HEK293 (cell line): ENCODE measurements around the gene RFTN1.

ENCODE experiments used
- CTCF ChIA-PET: fragments of 350-600 bp; formaldehyde crosslinking; extraction: SDS; loops from one replicate; lab custom pipeline; 2021; ENCODE audit warnings: antibody characterized with exemption; lab: Yijun Ruan, JAX
- POLR2A ChIA-PET: fragments of 300-600 bp; formaldehyde crosslinking; extraction: SDS; loops from one replicate; lab custom pipeline; 2020; ENCODE audit warnings: antibody characterized with exemption, inconsistent platforms; lab: Yijun Ruan, JAX
- H3K27ac ChIP-seq: fragments of 200-500 bp; sonication (Bioruptor generic); 2 replicates; pipeline ENCODE4 v1.5.1; 2014; ENCODE audit warnings: low read depth, low read length, control low read depth, inconsistent platforms; ENCODE audit errors: extremely low read depth
- H3K36me3 ChIP-seq, 2 experiments: fragments of 200-500 bp in 1 of 2; sonication (Bioruptor generic) in 1 of 2; 1 replicate in 1 of 2; 2 replicates in 1 of 2; pipeline ENCODE4 v1.5.1; 2014 to 2017; ENCODE audit warnings: inconsistent platforms in 2 of 2, low read length in 2 of 2; ENCODE audit not compliant: control insufficient read depth in 2 of 2, insufficient read depth in 1 of 2
- H3K4me1 ChIP-seq: fragments of 200-500 bp; sonication (Bioruptor generic); 2 replicates; pipeline ENCODE4 v1.5.1; 2014; ENCODE audit warnings: mild to moderate bottlenecking, low read length, inconsistent platforms; ENCODE audit not compliant: control insufficient read depth, insufficient read depth
- H3K4me3 ChIP-seq: 2 replicates; pipeline ENCODE4 v1.5.1; 2011; ENCODE audit warnings: low read depth, mild to moderate bottlenecking, control low read depth, low read length, moderate library complexity
- H3K9me3 ChIP-seq: fragments of 200-500 bp; sonication (Bioruptor generic); 2 replicates; pipeline ENCODE4 v1.5.1; 2014; ENCODE audit warnings: low read depth, low read length, inconsistent platforms; ENCODE audit not compliant: control insufficient read depth, insufficient read depth
- AEBP2 ChIP-seq: fragments of 450-650 bp; formaldehyde crosslinking; IDR thresholded peaks from 2 replicates; pipeline ENCODE4 v1.5.1; 2016; ENCODE audit warnings: missing biosample characterization, missing genetic modification characterization, borderline replicate concordance
- BCL11A ChIP-seq: fragments of 450-650 bp; formaldehyde crosslinking; IDR thresholded peaks from 2 replicates; pipeline ENCODE4 v1.5.1; 2016; ENCODE audit warnings: low read depth, missing biosample characterization, missing genetic modification characterization
- GLIS1 ChIP-seq: fragments of 450-650 bp; formaldehyde crosslinking; IDR thresholded peaks from 2 replicates; pipeline ENCODE4 v1.5.1; 2016; ENCODE audit warnings: missing biosample characterization, missing genetic modification characterization
- MYNN ChIP-seq: fragments of 450-650 bp; formaldehyde crosslinking; IDR thresholded peaks from 2 replicates; pipeline ENCODE4 v1.5.1; 2016; ENCODE audit warnings: missing biosample characterization, missing genetic modification characterization, borderline replicate concordance
- PRDM2 ChIP-seq: fragments of 450-650 bp; formaldehyde crosslinking; IDR thresholded peaks from 2 replicates; pipeline ENCODE4 v1.5.1; 2016; ENCODE audit warnings: missing biosample characterization, missing genetic modification characterization, borderline replicate concordance
- SP3 ChIP-seq: fragments of 450-650 bp; formaldehyde crosslinking; IDR thresholded peaks from 2 replicates; pipeline ENCODE4 v1.5.1; 2016; ENCODE audit warnings: missing biosample characterization, missing genetic modification characterization
- ZBTB10 ChIP-seq: fragments of 450-650 bp; formaldehyde crosslinking; IDR thresholded peaks from 2 replicates; pipeline ENCODE4 v1.5.1; 2016; ENCODE audit warnings: missing biosample characterization, missing genetic modification characterization
- ZBTB21 ChIP-seq: fragments of 450-650 bp; formaldehyde crosslinking; IDR thresholded peaks from 2 replicates; pipeline ENCODE4 v1.5.1; 2017; ENCODE audit warnings: missing biosample characterization, missing genetic modification characterization
- ZBTB7A ChIP-seq: fragments of 450-650 bp; formaldehyde crosslinking; IDR thresholded peaks from 2 replicates; pipeline ENCODE4 v1.5.1; 2016; ENCODE audit warnings: low read depth, missing biosample characterization, missing genetic modification characterization
- ZNF248 ChIP-seq: fragments of 450-650 bp; formaldehyde crosslinking; IDR thresholded peaks from 2 replicates; pipeline ENCODE4 v1.5.1; 2017; ENCODE audit warnings: missing biosample characterization, missing genetic modification characterization
- ZNF433 ChIP-seq: fragments of 450-650 bp; formaldehyde crosslinking; IDR thresholded peaks from 2 replicates; pipeline ENCODE4 v1.5.1; 2016; ENCODE audit warnings: missing biosample characterization, missing genetic modification characterization, low read depth
- ZNF514 ChIP-seq: fragments of 450-650 bp; formaldehyde crosslinking; IDR thresholded peaks from 2 replicates; pipeline ENCODE4 v1.5.1; 2016; ENCODE audit warnings: missing biosample characterization, missing genetic modification characterization
- ZNF529 ChIP-seq: fragments of 450-650 bp; formaldehyde crosslinking; IDR thresholded peaks from 2 replicates; pipeline ENCODE4 v1.5.1; 2017; ENCODE audit warnings: missing genetic modification characterization, missing biosample characterization; ENCODE audit not compliant: insufficient replicate concordance
- ZNF560 ChIP-seq: fragments of 450-650 bp; formaldehyde crosslinking; IDR thresholded peaks from 2 replicates; pipeline ENCODE4 v1.5.1; 2017; ENCODE audit warnings: missing biosample characterization, missing genetic modification characterization, borderline replicate concordance
- ZNF626 ChIP-seq: fragments of 450-650 bp; sonication (Bioruptor Pico); formaldehyde crosslinking; IDR thresholded peaks from 2 replicates; pipeline ENCODE4 v1.5.1; 2018; ENCODE audit warnings: missing biosample characterization, missing genetic modification characterization, inconsistent platforms
- ZNF664 ChIP-seq: fragments of 450-650 bp; formaldehyde crosslinking; IDR thresholded peaks from 2 replicates; pipeline ENCODE4 v1.5.1; 2016; ENCODE audit warnings: missing biosample characterization, missing genetic modification characterization
- ZNF670 ChIP-seq: fragments of 450-650 bp; formaldehyde crosslinking; IDR thresholded peaks from 2 replicates; pipeline ENCODE4 v1.5.1; 2016; ENCODE audit warnings: missing biosample characterization, missing genetic modification characterization, low read depth
- ZSCAN16 ChIP-seq: fragments of 450-650 bp; formaldehyde crosslinking; IDR thresholded peaks from 2 replicates; pipeline ENCODE4 v1.5.1; 2016; ENCODE audit warnings: missing biosample characterization, missing genetic modification characterization
- ZSCAN4 ChIP-seq: fragments of 450-650 bp; formaldehyde crosslinking; IDR thresholded peaks from 2 replicates; pipeline ENCODE4 v1.5.1; 2017; ENCODE audit warnings: missing biosample characterization, missing genetic modification characterization

The RFTN1 gene

GRCh38 chr3:16369885-16370284, 143.6 kb downstream of the RFTN1 start (continued):
- TF ChIP-seq PRDM2 = no peak
- TF ChIP-seq ZNF248 (tag by site-specific recombination) = no peak
- TF ChIP-seq ZNF670 (tag by site-specific recombination) = no peak
- TF ChIP-seq ZSCAN4 (tag by site-specific recombination) = no peak
- TF ChIP-seq AEBP2 = no peak
- TF ChIP-seq MYNN (tag by site-specific recombination) = no peak

- CTCF ChIA-PET = no interaction called here
- TF ChIP-seq ZNF664 (tag by site-specific recombination) (no peak), ZBTB21 (tag by site-specific recombination) (no peak), ZNF514 (tag by site-specific recombination) (no peak)
- TF ChIP-seq, all 188 proteins: peak for 0
- Histone ChIP-seq H3K27ac (no peak overlapping the region), H3K36me3 (peaks cover 0 to 3% of the 10 kb centered on the region in 2 experiments; a peak in 1 of 3 replicates), H3K4me3 (no peak overlapping the region), H3K4me1 (no peaks in the 10 kb centered on the region), H3K9me3 (no peaks in the 10 kb centered on the region)
- POLR2A ChIA-PET = no interaction called here
These were observed 144.2 kb downstream of the RFTN1 start for GRCh38 chr3:16369276-16369675.

GRCh38 chr3:16366581-16366980, 146.9 kb downstream of the RFTN1 start:
- Histone ChIP-seq H3K9me3 (no peaks in the 10 kb centered on the region), H3K4me3 (no peak overlapping the region), H3K4me1 (no peaks in the 10 kb centered on the region), H3K36me3 (peaks cover 0 to 7% of the 10 kb centered on the region in 2 experiments; a peak in 1 of 3 replicates), H3K27ac (no peak overlapping the region)
- ChIA-PET CTCF (no interaction called here), POLR2A (no interaction called here)
- TF ChIP-seq ZBTB10 (tag by site-specific recombination) (no peak), ZNF529 (tag by site-specific recombination) (no peak), ZSCAN16 (tag by site-specific recombination) (no peak), ZBTB7A (no peak), GLIS1 (no peak), ZNF433 (no peak), ZNF626 (no peak), SP3 (tag by site-specific recombination) (no peak), ZNF560 (tag by site-specific recombination) (no peak), MYNN (tag by site-specific recombination) (no peak), BCL11A (no peak)
